ENCODE data around the gene CCDC51.
"Not testable (repeated sequence)": the region's sequence is repeated elsewhere in the genome, so short reads cannot be mapped to it uniquely, and the experiment has no call there.

CCDC51 gene

GRCh38 chr3:48402907-48403306 is 37.0 kb downstream of the CCDC51 start:
- peak; percentile 4 for DNase-seq (ENCODE audit: low spot score)
- TF ChIP-seq CTCF (IDR thresholded peaks at IDR 0.05; ENCODE audit: extremely low read depth, missing control alignments): no peak

GRCh38 chr3:48402281-48402732 is 37.6 kb downstream of the CCDC51 start:
- peak; percentile 2 for DNase-seq (ENCODE audit: low spot score)

GRCh38 chr3:48401434-48401901 is 38.5 kb downstream of the CCDC51 start:
- not testable (repeated sequence) for DNase-seq (ENCODE audit: low spot score)

More at GRCh38 chr3:48402281-48402732, 37.6 kb downstream of the CCDC51 start:
- TF ChIP-seq CTCF (IDR thresholded peaks at IDR 0.05; ENCODE audit: extremely low read depth, missing control alignments): no peak

- DNase-seq (ENCODE audit: low spot score): peak; percentile 86
- peak; percentile 63 for TF ChIP-seq CTCF (IDR thresholded peaks at IDR 0.05; ENCODE audit: extremely low read depth, missing control alignments)
Observed at GRCh38 chr3:48400824-48401433, 39.0 kb downstream of the CCDC51 start.

- no peak for TF ChIP-seq CTCF (IDR thresholded peaks at IDR 0.05; ENCODE audit: extremely low read depth, missing control alignments)
- DNase-seq (ENCODE audit: low spot score): peak; percentile 5
Observed at GRCh38 chr3:48399387-48400172, 40.3 kb downstream of the CCDC51 start.

GRCh38 chr3:48398701-48399386 is 41.1 kb downstream of the CCDC51 start:
- DNase-seq (ENCODE audit: low spot score): no peak
- no peak for TF ChIP-seq CTCF (IDR thresholded peaks at IDR 0.05; ENCODE audit: extremely low read depth, missing control alignments)

- no peak for TF ChIP-seq CTCF (IDR thresholded peaks at IDR 0.05; ENCODE audit: extremely low read depth, missing control alignments)
- DNase-seq (ENCODE audit: low spot score): no peak
Observed at GRCh38 chr3:48397767-48398681, 41.9 kb downstream of the CCDC51 start.

Data from GM20000 (cell line).